Parathyroid adenoma (tissue), 2 donors: ENCODE measurements around the gene ATP6V1B1.

Source experiments
- H2AFZ ChIP-seq: fragments of 300-600 bp; sonication (generic); one replicate; pipeline ENCODE4 v1.7.0; 2017; ENCODE audit warnings: antibody characterized with exemption, mild to moderate bottlenecking
- H3K27ac ChIP-seq: fragments of 300-600 bp; sonication (generic); one replicate; pipeline ENCODE4 v1.7.0; 2017
- H3K27me3 ChIP-seq: fragments of 300-600 bp; sonication (generic); one replicate; pipeline ENCODE4 v1.7.0; 2017; ENCODE audit warnings: low read length; ENCODE audit not compliant: control insufficient read depth, insufficient read depth
- H3K36me3 ChIP-seq: fragments of 300-600 bp; sonication (generic); one replicate; pipeline ENCODE4 v1.7.0; 2017; ENCODE audit warnings: low read length; ENCODE audit not compliant: control insufficient read depth, insufficient read depth
- H3K4me1 ChIP-seq: fragments of 300-600 bp; sonication (generic); one replicate; pipeline ENCODE4 v1.7.0; 2017; ENCODE audit warnings: control low read depth
- H3K4me2 ChIP-seq: fragments of 300-600 bp; sonication (generic); one replicate; pipeline ENCODE4 v1.7.0; 2017; ENCODE audit warnings: low read length
- H3K4me3 ChIP-seq: fragments of 300-600 bp; sonication (generic); one replicate; pipeline ENCODE4 v1.7.0; 2017; ENCODE audit warnings: low read depth, low read length
- H3K79me2 ChIP-seq: fragments of 300-600 bp; sonication (generic); one replicate; pipeline ENCODE4 v1.7.0; 2017; ENCODE audit warnings: control low read depth
- H3K9ac ChIP-seq: fragments of 300-600 bp; sonication (generic); one replicate; pipeline ENCODE4 v1.7.0; 2017; ENCODE audit warnings: mild to moderate bottlenecking
- H3K9me3 ChIP-seq: fragments of 300-600 bp; sonication (generic); one replicate; pipeline ENCODE4 v1.7.0; 2017; ENCODE audit warnings: low read length; ENCODE audit not compliant: control insufficient read depth
- TF ChIP-seq, protein P1 (sequence below): fragments of 300-600 bp; sonication (generic); IDR thresholded peaks from one replicate; pipeline ENCODE4 v1.7.0; 2017; ENCODE audit warnings: antibody characterized with exemption, mild to moderate bottlenecking
- donor health status: primary hyperparathyroidism.

The ATP6V1B1 gene

DNA sequence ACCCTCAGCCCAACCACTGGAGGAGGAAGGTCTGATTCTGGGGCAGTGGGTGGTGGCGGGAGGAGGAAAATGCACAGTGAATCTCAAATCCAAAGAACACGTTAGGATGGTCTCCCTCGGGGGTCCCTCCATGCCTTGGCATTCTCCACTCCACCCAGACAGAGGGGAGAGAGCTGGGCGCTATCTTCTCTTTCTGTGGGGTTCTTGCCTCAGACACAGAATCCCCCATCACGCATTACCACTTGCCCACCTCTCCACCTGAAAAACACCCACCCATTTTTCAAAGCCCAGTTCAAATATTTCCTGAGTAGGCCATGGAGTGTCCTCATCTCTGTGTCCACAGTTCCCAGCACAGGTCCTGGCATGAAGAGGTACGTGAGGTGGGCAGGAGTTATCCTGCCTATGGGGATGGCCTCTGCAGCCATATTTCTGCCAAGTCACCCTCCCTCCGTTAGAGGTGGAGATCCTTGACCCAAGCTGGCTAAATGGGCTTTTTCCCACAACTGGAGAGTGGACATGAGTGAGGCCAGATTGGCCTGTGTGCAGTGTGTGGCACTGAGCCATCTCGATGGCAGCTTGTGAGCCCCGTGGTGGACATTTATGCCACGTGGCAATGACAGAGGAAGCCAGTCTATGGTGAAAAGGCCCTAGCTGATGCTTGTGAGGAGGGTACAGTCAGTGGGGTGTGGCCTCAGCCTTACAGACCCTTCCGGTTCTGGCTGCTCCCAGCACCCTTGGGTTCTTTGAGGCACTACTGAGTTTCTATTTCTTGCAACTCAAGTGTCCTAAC is 68.5 kb downstream of the ATP6V1B1 start:
- Histone ChIP-seq H2AFZ (no peak overlapping the region), H3K9me3 (no peaks in the 10 kb centered on the region), H3K4me3 (no peak overlapping the region), H3K79me2 (no peaks in the 10 kb centered on the region), H3K27me3 (no peaks in the 10 kb centered on the region), H3K4me1 (no peaks in the 10 kb centered on the region), H3K36me3 (no peaks in the 10 kb centered on the region), H3K4me2 (no peak overlapping the region), H3K9ac (no peak overlapping the region), H3K27ac (no peak overlapping the region)
- TF ChIP-seq, protein P1, sequence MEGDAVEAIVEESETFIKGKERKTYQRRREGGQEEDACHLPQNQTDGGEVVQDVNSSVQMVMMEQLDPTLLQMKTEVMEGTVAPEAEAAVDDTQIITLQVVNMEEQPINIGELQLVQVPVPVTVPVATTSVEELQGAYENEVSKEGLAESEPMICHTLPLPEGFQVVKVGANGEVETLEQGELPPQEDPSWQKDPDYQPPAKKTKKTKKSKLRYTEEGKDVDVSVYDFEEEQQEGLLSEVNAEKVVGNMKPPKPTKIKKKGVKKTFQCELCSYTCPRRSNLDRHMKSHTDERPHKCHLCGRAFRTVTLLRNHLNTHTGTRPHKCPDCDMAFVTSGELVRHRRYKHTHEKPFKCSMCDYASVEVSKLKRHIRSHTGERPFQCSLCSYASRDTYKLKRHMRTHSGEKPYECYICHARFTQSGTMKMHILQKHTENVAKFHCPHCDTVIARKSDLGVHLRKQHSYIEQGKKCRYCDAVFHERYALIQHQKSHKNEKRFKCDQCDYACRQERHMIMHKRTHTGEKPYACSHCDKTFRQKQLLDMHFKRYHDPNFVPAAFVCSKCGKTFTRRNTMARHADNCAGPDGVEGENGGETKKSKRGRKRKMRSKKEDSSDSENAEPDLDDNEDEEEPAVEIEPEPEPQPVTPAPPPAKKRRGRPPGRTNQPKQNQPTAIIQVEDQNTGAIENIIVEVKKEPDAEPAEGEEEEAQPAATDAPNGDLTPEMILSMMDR: no peak

DNA sequence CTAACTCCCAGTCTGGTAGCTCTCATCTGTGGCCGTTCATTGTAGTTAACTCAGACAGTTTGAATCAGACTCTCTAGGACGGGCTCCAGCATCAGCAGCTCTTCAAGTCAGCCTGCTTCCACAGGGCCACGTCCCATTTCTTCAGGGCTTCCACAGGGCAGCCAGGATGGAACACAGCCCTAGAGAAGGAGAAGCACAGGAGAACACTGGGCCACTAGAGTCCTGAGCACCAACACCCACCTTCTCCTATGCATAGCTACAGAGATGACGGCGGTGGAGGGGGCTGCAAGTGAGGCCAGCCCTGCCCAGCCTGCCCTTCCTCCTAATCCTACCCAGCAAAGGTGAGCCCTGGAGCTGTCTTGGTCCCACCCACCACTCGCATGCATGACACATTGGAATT is 69.2 kb downstream of the ATP6V1B1 start:
- TF ChIP-seq, protein P1: no peak
- Histone ChIP-seq H3K4me3 (no peak overlapping the region), H3K9me3 (no peaks in the 10 kb centered on the region), H3K9ac (no peak overlapping the region), H3K4me1 (no peaks in the 10 kb centered on the region), H3K36me3 (no peaks in the 10 kb centered on the region), H3K27ac (no peak overlapping the region), H3K27me3 (no peaks in the 10 kb centered on the region), H3K79me2 (no peaks in the 10 kb centered on the region), H2AFZ (no peak overlapping the region), H3K4me2 (no peak overlapping the region)

DNA sequence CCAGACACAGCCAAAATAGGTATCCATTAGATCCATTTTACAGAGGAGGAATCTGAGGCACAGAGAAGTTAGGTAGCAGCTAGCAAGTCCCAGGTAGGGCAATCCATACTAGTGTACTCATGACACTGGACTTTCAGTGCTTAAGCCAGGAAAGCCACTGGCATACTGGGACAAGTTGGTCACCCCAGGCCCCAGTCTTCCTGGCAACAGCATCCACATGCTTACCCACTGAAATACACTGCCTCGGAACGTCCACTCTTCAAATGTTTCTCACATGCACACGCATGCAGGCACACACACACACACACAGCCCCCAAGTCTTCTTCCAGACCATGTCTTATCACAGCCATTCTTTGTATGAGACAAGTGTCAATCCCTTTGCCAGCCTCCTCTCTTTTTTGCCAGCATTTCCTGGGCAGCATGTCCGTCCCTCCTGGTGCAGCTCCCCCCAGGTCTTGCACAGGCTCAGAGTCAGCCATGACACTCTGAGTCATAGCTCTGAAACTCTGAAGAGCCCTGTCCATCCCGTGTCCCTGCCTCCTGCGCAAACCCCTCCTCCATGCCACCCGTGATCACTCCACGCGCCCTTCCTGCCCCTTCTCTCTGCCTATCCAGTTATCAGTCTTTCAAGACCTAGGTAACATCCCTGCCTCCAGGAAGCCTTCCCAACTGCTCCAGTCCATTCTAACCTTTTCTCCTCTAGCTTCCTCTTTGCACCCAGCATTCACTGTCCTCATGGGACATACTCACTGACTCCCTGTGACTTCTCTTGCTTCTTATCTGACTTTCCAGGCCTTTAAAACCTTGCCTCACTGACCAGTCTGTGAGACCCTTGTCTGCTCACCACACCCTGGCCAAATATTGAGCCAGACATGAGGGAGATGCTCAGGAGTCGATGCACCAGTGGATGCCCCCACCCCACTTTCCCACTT is 69.8 kb downstream of the ATP6V1B1 start:
- Histone ChIP-seq H3K27ac (no peak overlapping the region), H3K9me3 (no peaks in the 10 kb centered on the region), H2AFZ (no peak overlapping the region), H3K27me3 (no peaks in the 10 kb centered on the region), H3K36me3 (no peaks in the 10 kb centered on the region), H3K4me2 (no peak overlapping the region), H3K4me1 (no peaks in the 10 kb centered on the region), H3K9ac (no peak overlapping the region), H3K4me3 (no peak overlapping the region), H3K79me2 (no peaks in the 10 kb centered on the region)
- TF ChIP-seq, protein P1: no peak

DNA sequence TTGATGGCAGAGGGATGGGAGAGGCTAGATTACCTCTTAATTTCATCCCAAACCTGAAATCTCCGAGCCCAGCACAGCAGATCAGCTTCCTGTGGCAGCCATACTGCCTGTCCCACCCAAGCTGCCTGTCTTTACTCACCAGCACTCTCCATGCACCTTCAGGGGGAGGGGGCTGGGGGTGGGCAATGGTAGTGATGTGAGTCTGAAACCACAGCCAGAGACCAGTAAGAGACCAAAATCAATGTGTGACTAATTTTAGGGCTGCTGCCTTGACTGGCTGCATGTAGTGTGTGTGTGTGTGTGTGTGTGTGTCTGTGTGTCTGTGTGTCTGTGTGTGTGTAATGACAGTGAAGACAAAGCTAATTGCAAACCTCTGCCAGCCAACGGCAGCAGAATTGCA is 70.6 kb downstream of the ATP6V1B1 start:
- Histone ChIP-seq H3K9me3 (no peaks in the 10 kb centered on the region), H2AFZ (no peak overlapping the region), H3K79me2 (no peaks in the 10 kb centered on the region), H3K4me1 (no peaks in the 10 kb centered on the region), H3K27ac (no peak overlapping the region), H3K4me2 (no peak overlapping the region), H3K4me3 (no peak overlapping the region), H3K36me3 (no peaks in the 10 kb centered on the region), H3K9ac (no peak overlapping the region), H3K27me3 (no peaks in the 10 kb centered on the region)
- TF ChIP-seq, protein P1: no peak
